Measurements from ENCODE around the gene SIRPB1. TPM values are rescaled to one million over a fixed set of nuclear protein-coding genes. Genes with fewer than 3 reads are reported as not detected.

SIRPB1 gene
- polyA plus RNA-seq, 1 donor (not counting 4 experiments of a cell fraction or from before 2014, with no cell fraction given), result not detected

GRCh38 chr20:1631309-1632151, 11.7 kb upstream of the SIRPB1 start:
- H3K4me3 ChIP-seq (ENCODE audit: control insufficient read depth in 2 of 3, extremely low read depth in 1 of 3, insufficient read depth in 2 of 3, low read depth in 1 of 3, low read length in 3 of 3), result no peak overlapping the region

GRCh38 chr20:1630186-1630585, 10.4 kb upstream of the SIRPB1 start:
- FAIRE-seq (no peak), DNase-seq (ENCODE audit: low read depth, low spot score) (no peak)
- dilution Hi-C loops (cut with MboI; ENCODE audit: extremely low pct_ligation_motif_present, low sequenced_read_pairs), result no loop called here
- Histone ChIP-seq H4K20me1 (ENCODE audit: control insufficient read depth, extremely low read depth, insufficient read depth, low read length) (no peaks in the 10 kb centered on the region), H2AFZ (ENCODE audit: control insufficient read depth, low read length) (no peak overlapping the region), H3K4me3 (ENCODE audit: control insufficient read depth in 2 of 3, extremely low read depth in 1 of 3, insufficient read depth in 2 of 3, low read depth in 1 of 3, low read length in 3 of 3) (no peak overlapping the region), H3K4me2 (ENCODE audit: control insufficient read depth, extremely low read depth, insufficient read depth, low read depth, low read length) (no peak overlapping the region), H3K36me3 (ENCODE audit: control insufficient read depth in 2 of 2, extremely low read depth in 1 of 2, insufficient read depth in 2 of 2, low read length in 2 of 2) (no peaks in the 10 kb centered on the region), H3K27ac (ENCODE audit: control insufficient read depth, insufficient read depth, low read length) (no peak overlapping the region), H3K79me2 (ENCODE audit: control insufficient read depth, insufficient read depth, low read length) (no peaks in the 10 kb centered on the region), H3K9ac (ENCODE audit: control insufficient read depth, extremely low read depth, insufficient read depth, low read length) (no peak overlapping the region), H3K9me1 (ENCODE audit: control insufficient read depth, extremely low read depth, insufficient read depth, low read length) (no peaks in the 10 kb centered on the region), H3K9me3 (ENCODE audit: control insufficient read depth, low read depth, low read length) (no peaks in the 10 kb centered on the region), H3K27me3 (ENCODE audit: control insufficient read depth, extremely low read depth, insufficient read depth, low read length) (no peaks in the 10 kb centered on the region), H3K4me1 (ENCODE audit: control insufficient read depth, extremely low read depth, insufficient read depth, low read length) (no peaks in the 10 kb centered on the region)
- TF ChIP-seq EZH2 (IDR thresholded peaks at IDR 0.05; ENCODE audit: low read length) (no peak), CTCF (optimal IDR thresholded peaks at IDR 0.05 in 1 of 3, IDR thresholded peaks at IDR 0.05 in 1 of 3, conservative IDR thresholded peaks at IDR 0.05 in 1 of 3; ENCODE audit: extremely low read depth in 1 of 3, insufficient read depth in 2 of 3, low read length in 3 of 3) (no peak)

More at GRCh38 chr20:1631309-1632151, 11.7 kb upstream of the SIRPB1 start:
- Histone ChIP-seq H3K27me3 (ENCODE audit: control insufficient read depth, extremely low read depth, insufficient read depth, low read length) (no peaks in the 10 kb centered on the region), H3K27ac (ENCODE audit: control insufficient read depth, insufficient read depth, low read length) (no peak overlapping the region), H2AFZ (ENCODE audit: control insufficient read depth, low read length) (no peak overlapping the region), H3K9me3 (ENCODE audit: control insufficient read depth, low read depth, low read length) (no peaks in the 10 kb centered on the region), H3K9me1 (ENCODE audit: control insufficient read depth, extremely low read depth, insufficient read depth, low read length) (no peaks in the 10 kb centered on the region), H3K9ac (ENCODE audit: control insufficient read depth, extremely low read depth, insufficient read depth, low read length) (no peak overlapping the region), H3K4me2 (ENCODE audit: control insufficient read depth, extremely low read depth, insufficient read depth, low read depth, low read length) (no peak overlapping the region), H4K20me1 (ENCODE audit: control insufficient read depth, extremely low read depth, insufficient read depth, low read length) (no peaks in the 10 kb centered on the region), H3K4me1 (ENCODE audit: control insufficient read depth, extremely low read depth, insufficient read depth, low read length) (no peaks in the 10 kb centered on the region), H3K36me3 (ENCODE audit: control insufficient read depth in 2 of 2, extremely low read depth in 1 of 2, insufficient read depth in 2 of 2, low read length in 2 of 2) (no peaks in the 10 kb centered on the region), H3K79me2 (ENCODE audit: control insufficient read depth, insufficient read depth, low read length) (no peaks in the 10 kb centered on the region)
- dilution Hi-C loops (cut with MboI; ENCODE audit: extremely low pct_ligation_motif_present, low sequenced_read_pairs), result no loop called here
- no peak for TF ChIP-seq EZH2 (IDR thresholded peaks at IDR 0.05; ENCODE audit: low read length)
- no peak for TF ChIP-seq CTCF (optimal IDR thresholded peaks at IDR 0.05 in 1 of 3, IDR thresholded peaks at IDR 0.05 in 1 of 3, conservative IDR thresholded peaks at IDR 0.05 in 1 of 3; ENCODE audit: extremely low read depth in 1 of 3, insufficient read depth in 2 of 3, low read length in 3 of 3)
- FAIRE-seq (no peak), DNase-seq (ENCODE audit: low read depth, low spot score) (no peak)

Data from keratinocyte (primary cell).